ENCODE data around the gene FRAS1.
"Not testable (repeated sequence)": the region's sequence is repeated elsewhere in the genome, so short reads cannot be mapped to it uniquely, and the experiment has no call there.

DNA sequence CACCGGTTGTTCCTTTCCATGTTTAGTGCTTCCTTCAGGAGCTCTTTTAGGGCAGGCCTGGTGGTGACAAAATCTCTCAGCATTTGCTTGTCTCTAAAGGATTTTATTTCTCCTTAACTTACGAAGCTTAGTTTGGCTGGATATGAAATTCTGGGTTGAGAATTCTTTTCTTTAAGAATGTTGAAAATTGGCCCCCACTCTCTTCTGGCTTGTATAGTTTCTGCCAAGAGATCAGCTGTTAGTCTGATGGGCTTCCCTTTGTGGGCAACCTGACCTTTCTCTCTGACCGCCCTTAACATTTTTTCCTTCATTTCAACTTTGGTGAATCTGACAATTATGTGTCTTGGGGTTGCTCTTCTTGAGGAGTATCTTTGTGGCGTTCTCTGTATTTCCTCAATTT lies 218.3 kb downstream of the FRAS1 start:
- TF ChIP-seq POLR2A, POLR2AphosphoS5 (IDR thresholded peaks at IDR 0.05): not testable (repeated sequence)
- TF ChIP-seq, protein P1, sequence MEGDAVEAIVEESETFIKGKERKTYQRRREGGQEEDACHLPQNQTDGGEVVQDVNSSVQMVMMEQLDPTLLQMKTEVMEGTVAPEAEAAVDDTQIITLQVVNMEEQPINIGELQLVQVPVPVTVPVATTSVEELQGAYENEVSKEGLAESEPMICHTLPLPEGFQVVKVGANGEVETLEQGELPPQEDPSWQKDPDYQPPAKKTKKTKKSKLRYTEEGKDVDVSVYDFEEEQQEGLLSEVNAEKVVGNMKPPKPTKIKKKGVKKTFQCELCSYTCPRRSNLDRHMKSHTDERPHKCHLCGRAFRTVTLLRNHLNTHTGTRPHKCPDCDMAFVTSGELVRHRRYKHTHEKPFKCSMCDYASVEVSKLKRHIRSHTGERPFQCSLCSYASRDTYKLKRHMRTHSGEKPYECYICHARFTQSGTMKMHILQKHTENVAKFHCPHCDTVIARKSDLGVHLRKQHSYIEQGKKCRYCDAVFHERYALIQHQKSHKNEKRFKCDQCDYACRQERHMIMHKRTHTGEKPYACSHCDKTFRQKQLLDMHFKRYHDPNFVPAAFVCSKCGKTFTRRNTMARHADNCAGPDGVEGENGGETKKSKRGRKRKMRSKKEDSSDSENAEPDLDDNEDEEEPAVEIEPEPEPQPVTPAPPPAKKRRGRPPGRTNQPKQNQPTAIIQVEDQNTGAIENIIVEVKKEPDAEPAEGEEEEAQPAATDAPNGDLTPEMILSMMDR (IDR thresholded peaks at IDR 0.05): not testable (repeated sequence)

All from breast epithelium (tissue), 3 donors.